HG02943 (cell line): ENCODE data around the gene CBFA2T2.
"Not testable (repeated sequence)": the region's sequence is repeated elsewhere in the genome, so short reads cannot be mapped to it uniquely, and the experiment has no call there.

ENCODE experiments used
- ATAC-seq: cut with Tn5 transposase; IDR thresholded peaks from one replicate; pipeline ENCODE4 v1.9.1; 2021; ENCODE audit warnings: mild to moderate bottlenecking, low read depth, moderate library complexity; ENCODE audit not compliant: unreplicated experiment

Gene CBFA2T2

GRCh38 chr20:33646959-33647602 is 157.2 kb downstream of the CBFA2T2 start:
- not testable (repeated sequence) for ATAC-seq

GRCh38 chr20:33647603-33648395 is 157.9 kb downstream of the CBFA2T2 start:
- ATAC-seq, result peak; percentile 61

DNA sequence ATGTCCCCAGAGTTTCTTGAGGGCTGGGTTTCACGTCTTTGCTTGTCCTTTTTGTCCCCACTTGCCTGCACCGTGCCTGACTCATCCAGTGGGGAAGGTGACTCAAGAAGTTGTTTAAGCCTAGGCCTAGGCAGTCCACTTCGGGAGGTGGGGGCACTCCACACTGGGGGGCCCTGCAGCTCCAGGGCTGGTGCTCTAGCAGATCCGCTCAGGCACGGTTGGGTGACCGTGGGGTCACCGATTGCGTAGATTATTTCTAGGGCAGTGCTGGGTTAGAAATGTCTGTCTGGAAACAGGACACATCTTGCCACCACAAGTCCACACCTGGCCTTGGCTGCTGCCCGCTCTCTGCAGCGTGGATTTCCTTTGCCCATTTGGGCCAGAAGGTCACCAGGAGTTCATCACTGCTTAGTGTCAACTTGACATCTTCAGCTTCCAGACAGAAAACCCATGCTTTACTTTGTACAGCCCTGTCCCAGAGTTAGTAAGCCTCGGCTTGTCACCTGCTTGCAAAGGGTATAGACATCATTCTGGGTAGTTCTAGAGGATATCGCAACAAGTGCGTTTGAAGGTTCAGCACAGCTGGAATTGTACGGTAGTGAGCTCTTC is 158.6 kb downstream of the CBFA2T2 start:
- ATAC-seq, result no peak

DNA sequence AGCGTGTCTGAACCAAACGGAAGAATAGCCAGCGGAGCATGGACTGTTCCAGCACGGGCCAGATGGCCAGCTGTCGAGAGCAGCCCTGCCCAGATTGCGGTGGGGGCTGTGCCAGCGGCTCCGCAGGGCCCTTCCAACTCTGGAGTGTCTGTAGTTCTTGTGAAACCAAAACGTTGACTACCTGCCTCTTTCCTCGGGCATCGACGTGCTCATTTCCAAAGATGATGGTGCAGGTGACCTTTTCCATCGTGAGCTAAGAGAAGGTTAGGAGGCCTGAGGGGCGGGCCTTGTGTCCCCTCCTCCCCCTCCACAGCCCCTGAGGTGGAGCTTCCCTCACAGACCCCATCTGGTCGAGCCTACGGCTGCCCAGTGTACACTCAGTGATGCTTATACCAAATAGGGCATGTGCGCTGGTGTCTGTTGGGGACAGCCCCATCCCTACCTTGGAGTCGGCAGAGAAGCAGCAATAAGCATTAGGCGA is 159.3 kb downstream of the CBFA2T2 start:
- ATAC-seq, result no peak

- no peak for ATAC-seq
Measured at GRCh38 chr20:33650111-33650752, 160.3 kb downstream of the CBFA2T2 start.

DNA sequence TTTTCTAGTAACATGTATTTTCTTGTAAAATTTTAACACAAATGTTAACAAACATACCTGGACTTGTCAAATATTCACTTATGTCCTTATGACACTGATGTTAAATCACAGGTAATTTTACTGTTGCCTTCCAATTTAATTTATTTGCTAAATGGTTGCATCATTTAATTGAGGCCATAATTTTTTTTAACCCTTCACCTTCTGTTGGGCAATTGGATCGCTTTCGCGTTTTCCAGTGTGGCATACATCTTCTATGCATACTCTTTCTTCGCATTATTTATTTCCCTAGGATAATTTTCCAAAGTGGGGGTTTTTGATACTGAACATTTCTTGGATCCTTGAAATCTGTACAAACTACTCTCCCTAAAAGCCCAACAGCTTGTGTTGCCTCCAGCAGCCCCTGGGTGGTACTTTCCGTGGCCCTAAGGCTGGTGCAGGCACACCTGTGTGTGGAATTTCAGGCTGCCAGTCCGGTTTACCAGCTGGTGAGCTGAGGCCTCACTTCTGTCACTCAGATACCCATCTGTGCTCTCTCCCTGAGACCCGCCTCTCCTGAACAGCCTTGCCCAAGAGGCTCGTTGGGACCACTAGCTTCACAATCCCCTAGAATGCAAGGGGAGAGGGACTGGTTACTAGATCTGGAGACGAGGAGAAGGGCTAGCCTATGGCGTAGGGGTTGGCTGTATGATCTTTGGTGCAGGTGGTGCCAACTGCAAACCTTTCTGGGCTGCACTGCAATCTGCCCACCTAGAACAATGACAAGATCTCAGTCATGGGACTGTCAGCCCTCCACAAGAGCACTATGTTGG is 161.1 kb downstream of the CBFA2T2 start:
- ATAC-seq, result no peak

- no peak for ATAC-seq
Measured at GRCh38 chr20:33651562-33652048, 161.7 kb downstream of the CBFA2T2 start.

- no peak for ATAC-seq
Measured at GRCh38 chr20:33653218-33653899, 163.5 kb downstream of the CBFA2T2 start.

DNA sequence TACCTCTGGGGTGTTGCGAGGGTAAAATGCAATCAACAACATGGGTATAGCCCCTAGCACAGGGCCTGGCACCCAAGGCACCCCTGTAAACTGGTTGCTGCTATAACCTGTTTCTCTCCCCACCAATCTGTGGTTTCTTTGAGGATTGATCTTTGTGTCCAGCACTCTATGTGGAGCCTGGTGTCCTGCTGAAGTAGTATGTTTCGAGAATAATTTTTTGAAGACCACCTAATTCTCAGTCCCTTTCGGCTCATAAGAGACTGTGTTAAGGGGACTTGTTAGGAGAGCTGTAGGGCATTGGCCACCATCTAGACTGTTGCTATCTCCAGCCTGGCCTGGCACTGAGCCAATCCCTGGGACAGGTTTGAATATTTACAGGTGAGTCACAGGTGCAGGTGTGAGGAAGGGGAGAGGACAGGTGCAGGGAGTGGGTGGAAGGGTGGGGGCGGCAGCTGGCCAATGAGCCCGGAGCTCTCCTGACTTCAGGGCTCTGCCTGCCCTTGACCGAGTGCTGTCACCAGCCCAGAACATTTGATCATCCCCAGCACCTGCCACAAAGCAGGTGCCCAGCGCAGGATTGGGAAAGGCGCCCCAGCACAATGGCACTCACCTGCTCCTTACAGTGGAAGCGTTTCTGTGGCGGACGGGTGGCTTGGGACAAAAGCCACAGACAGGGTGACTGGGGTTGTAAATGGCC is 164.2 kb downstream of the CBFA2T2 start:
- ATAC-seq, result no peak

- no peak for ATAC-seq
Measured at GRCh38 chr20:33654680-33655161, 164.8 kb downstream of the CBFA2T2 start.

DNA sequence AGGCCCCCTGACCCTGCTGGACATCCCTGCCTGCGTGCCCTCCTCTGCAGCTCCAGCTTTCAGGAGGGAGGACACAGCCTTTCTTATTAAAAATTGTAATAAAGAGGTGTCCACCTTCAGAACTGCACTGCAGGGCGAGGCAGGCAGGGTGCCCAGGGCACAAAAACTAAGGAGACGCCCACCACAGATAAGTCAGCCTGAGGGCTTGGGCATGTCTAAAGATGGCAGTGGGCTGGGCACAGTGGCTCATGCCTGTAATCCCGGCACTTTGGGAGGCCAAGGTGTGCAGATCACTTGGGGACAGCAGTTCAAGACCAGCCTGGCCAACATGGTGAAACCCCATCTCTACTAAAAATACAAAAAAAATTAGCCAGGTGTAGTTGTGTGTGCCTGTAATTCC is 165.3 kb downstream of the CBFA2T2 start:
- no peak for ATAC-seq

GRCh38 chr20:33656010-33656782 is 166.3 kb downstream of the CBFA2T2 start:
- ATAC-seq, result no peak

DNA sequence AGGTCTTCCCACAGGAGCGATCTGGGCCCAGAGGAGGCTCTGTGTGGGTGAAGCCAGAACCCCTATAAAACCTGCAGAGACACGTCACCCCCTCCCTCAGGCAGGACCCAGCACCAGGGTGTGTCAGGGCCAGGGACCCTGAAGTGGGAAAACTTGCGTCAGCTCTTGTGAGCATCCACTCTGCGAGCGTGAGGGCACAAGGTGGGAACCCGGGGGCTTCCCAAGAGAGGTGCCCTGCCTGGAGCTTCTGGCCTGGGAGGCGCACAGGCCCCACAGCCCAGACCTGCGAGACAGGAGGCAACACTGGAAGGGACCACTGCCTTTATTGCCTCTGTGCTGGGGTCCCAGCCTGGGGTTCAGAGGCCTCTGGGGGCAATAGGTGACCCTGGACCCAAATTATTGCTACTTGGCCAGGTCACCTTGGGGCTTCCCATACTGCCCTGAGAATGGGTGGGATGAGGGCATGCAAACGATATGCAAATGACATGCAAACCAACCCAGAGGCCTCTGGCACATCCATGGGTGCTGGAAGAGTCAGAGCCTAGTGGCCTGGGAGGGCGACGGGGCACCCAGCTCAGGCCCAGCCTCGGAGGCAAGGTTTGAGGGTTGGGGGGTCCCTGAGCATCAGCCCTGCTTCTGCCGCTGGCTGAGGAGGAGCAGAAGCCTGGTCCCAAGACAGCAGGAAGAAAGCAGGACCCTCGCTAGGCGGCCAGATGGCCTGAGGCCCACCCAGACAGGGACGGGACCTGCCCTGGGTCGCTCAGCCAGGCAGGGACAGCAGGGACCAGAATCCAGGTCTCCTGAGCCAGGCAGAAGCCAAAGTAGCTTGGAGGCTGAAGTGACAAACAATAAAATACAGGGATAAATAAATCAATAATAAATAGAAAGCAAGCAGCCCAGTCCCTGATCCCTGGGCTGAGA is 167.1 kb downstream of the CBFA2T2 start:
- ATAC-seq, result no peak

DNA sequence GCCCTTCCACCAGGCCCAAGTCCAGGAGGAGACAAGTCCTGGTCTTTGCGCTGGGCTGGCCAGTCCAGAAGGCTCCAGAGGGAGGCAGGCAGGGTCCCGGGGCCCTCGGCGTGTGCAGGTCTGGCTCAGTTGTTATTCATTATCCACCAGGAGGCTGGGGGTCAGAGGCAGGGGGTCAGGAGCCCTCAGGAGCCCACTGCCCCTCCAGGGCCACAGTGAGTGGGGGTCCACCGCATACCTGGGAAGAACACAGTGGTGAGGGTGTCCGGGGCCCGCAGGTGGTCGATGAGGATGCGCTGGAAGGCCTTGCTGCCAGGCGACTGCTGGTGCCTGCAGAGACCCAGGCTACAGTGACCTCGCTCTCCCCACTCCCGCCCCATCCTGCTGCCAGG is 167.8 kb downstream of the CBFA2T2 start:
- ATAC-seq, result no peak

DNA sequence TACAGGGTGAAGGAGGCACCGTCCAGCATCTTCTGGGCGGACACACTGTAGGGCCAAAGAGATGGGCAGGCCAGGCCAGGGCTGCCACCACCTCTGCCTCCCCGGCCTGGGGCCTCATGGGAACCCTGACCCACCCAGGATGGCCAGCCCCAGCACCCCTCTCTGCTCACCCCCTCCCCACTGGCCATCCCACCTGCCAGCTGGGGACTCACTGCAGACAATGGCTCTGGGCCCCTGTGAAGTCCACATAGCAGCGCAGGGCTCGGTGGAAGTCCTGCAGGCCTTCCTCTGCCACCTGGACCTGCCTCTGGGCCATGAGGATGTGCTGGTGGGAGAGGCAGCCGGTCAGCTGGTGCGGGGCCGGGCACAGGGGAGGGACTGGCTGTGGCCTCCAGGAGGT is 168.6 kb downstream of the CBFA2T2 start:
- ATAC-seq, result no peak

- ATAC-seq, result no peak
Measured at GRCh38 chr20:33658929-33659328, 169.0 kb downstream of the CBFA2T2 start.
